ENCODE measurements around the gene FST.

FST gene

DNA sequence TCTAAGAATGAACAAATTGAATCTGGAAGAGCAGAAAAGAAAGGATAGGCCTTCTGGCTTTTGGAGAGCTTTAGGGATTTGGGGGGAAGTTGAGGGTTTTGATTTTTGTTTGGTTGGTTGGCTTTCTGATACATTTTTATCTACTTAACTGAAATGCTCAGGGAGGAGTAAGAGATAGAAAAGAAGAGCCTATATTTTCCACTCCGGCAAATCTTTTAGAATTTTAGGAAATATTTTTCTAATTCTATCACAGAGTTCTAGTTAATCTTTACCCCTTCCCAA lies 25.8 kb upstream of the FST start:
- TF ChIP-seq, protein P1, sequence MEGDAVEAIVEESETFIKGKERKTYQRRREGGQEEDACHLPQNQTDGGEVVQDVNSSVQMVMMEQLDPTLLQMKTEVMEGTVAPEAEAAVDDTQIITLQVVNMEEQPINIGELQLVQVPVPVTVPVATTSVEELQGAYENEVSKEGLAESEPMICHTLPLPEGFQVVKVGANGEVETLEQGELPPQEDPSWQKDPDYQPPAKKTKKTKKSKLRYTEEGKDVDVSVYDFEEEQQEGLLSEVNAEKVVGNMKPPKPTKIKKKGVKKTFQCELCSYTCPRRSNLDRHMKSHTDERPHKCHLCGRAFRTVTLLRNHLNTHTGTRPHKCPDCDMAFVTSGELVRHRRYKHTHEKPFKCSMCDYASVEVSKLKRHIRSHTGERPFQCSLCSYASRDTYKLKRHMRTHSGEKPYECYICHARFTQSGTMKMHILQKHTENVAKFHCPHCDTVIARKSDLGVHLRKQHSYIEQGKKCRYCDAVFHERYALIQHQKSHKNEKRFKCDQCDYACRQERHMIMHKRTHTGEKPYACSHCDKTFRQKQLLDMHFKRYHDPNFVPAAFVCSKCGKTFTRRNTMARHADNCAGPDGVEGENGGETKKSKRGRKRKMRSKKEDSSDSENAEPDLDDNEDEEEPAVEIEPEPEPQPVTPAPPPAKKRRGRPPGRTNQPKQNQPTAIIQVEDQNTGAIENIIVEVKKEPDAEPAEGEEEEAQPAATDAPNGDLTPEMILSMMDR (conservative IDR thresholded peaks at IDR 0.05; ENCODE audit: low read length), result no peak
- H3K4me3 ChIP-seq (ENCODE audit: low read length), result no peak overlapping the region
- DNase-seq (ENCODE audit: low read depth), result no peak

DNA sequence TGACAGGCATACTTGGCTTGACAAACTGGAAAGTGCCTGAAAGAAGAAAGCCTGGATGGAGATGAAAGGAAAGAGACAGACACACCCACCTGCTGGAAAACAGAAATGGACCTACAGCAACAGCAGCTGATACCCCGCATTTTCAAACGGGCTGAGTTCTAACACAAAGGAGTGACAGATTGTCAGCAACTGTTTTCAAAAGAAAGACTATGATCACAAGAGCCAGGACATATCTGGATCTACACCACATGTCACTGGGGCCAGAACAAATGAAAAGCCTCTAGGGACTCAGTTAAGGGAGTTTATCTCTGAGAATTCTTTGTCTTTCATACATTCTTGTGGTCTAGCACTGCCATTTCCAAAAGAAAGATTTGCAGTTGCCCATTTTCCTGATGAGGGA lies 24.1 kb upstream of the FST start:
- TF ChIP-seq, protein P1 (conservative IDR thresholded peaks at IDR 0.05; ENCODE audit: low read length), result no peak
- DNase-seq (ENCODE audit: low read depth), result no peak
- no peak overlapping the region for H3K4me3 ChIP-seq (ENCODE audit: low read length)

DNA sequence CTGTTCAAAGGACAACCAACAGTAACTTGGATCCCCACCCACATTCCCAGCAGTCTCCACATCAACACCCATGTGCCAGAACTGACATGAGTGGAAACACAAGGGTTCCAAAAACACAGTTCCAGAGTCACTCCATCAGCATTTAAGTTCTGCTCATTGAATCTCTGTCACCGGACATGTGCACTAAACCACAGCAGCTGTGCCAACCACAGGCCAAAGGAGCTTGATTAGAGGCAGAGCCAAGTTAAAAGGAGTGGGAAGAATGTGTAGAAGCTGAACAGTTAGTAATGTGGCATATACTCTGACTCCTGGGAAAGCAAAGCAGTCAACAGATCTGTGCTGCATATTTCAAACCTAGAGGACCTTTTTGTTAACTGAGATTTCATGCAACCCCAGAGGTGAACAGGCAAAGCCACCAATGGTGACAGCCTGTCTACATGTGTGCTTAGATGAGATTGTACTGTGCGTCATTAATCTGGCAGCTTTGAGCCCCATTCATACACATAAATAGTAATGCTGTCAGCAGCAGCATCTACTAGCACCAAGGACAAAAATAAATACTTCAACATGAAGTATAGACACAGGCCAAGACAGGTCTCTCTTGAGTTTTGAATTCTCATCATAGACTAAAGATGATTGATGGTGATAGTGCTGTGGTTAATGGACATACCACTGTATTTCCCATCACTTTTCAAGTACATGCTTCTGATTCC lies 16.4 kb upstream of the FST start:
- TF ChIP-seq, protein P1 (conservative IDR thresholded peaks at IDR 0.05; ENCODE audit: low read length), result no peak
- peak; percentile 75 for DNase-seq (ENCODE audit: low read depth)
- H3K4me3 ChIP-seq (ENCODE audit: low read length), result no peak overlapping the region

DNA sequence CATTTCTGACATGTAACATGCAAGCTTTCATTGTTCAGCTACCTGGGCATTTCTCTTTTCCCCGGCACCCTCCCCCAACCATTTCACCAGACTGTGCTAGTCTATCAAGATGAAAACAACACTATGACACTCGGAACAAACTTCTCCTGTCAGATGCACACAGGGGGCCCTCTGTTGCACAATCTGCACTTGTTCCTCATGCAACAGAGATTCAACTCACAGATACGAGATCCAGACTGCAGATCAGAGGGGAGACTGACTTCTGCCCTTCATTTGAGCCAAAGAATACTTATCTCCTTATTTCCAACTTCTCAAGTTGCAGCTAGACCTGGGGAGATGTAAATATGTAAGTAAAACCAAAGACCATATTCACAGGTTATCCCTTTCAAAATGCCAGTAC lies 15.7 kb upstream of the FST start:
- no peak overlapping the region for H3K4me3 ChIP-seq (ENCODE audit: low read length)
- DNase-seq (ENCODE audit: low read depth), result no peak
- TF ChIP-seq, protein P1 (conservative IDR thresholded peaks at IDR 0.05; ENCODE audit: low read length), result no peak

DNA sequence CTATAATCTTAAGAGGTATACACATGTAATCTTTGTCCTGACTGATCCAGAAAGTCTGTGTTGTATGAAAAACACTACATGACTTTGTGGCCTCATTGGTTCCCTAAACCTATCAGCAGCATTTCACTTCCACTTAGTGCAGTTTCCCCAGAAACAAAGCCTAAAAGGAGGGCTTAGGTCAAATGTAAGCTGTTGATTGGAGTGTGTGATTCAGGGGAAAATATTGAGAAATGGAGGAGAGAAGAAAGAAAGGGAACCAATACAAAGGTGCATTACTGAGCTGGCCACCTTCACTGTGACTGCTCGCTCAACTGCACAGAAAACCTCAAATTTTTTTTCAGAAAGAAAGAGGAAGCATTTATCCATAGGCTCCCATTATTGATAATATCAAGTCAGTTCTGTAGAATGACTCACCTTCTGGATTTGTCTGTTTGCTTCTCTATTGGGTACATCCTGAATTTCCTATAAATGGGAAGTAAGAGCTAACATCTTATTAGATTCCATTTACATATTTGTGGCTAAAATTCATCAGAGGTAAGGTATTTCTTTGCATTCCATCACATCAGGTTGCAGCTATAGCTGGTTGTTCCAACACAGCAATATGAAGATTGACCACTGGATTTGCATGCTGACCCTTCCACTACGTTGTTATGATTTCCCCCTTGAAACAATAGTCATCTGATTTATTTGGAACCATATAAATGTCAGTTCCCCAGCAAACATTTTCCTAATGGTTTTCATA lies 10.3 kb upstream of the FST start:
- no peak overlapping the region for H3K4me3 ChIP-seq (ENCODE audit: low read length)
- TF ChIP-seq, protein P1 (conservative IDR thresholded peaks at IDR 0.05; ENCODE audit: low read length), result no peak
- peak; percentile 66 for DNase-seq (ENCODE audit: low read depth)

DNA sequence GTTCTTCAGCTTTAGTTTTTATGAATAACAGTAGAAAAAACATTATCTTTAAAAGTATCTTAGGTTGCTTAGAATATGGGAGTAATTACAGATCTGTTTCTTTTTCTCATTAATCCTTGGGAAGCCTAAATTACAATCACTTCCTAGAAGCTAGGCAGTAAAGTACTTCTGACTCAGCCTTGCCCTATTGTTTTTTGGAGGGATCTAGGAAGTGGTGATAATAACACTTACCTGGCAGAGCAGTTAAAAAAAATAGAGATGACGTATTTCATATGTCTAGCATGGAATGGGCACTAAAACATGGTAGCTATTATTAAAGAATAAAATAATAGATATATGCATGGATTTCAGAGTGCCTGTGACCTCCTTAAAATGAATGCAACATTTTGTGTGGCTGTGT lies 8.2 kb upstream of the FST start:
- DNase-seq (ENCODE audit: low read depth), result no peak
- TF ChIP-seq, protein P1 (conservative IDR thresholded peaks at IDR 0.05; ENCODE audit: low read length), result no peak

More for the DNA sequence above, 8.2 kb upstream of the FST start:
- H3K4me3 ChIP-seq (ENCODE audit: low read length), result no peak overlapping the region

All from AG10803 (cell line).